IPS-20b (cell line): Measurements from ENCODE around the gene U2AF2.

ENCODE experiments used
- H3K27ac ChIP-seq: one replicate; pipeline ENCODE4 v1.5.1; 2013; ENCODE audit warnings: low read length
- H3K27me3 ChIP-seq: 2 replicates; pipeline ENCODE4 v1.6.1; 2013; ENCODE audit warnings: mild to moderate bottlenecking, low read length, inconsistent platforms; ENCODE audit not compliant: insufficient read depth
- H3K36me3 ChIP-seq: 2 replicates; pipeline ENCODE4 v1.6.1; 2013; ENCODE audit warnings: low read depth, mild to moderate bottlenecking, inconsistent platforms, low read length, moderate library complexity; ENCODE audit not compliant: insufficient read depth
- H3K4me1 ChIP-seq: 2 replicates; pipeline ENCODE4 v1.6.1; 2013; ENCODE audit warnings: mild to moderate bottlenecking, control low read depth, inconsistent platforms, low read length, moderate library complexity; ENCODE audit not compliant: insufficient read depth
- H3K4me3 ChIP-seq: 2 replicates; pipeline ENCODE4 v1.5.1; 2013; ENCODE audit warnings: mild to moderate bottlenecking, low read length, inconsistent platforms
- H3K9ac ChIP-seq: 2 replicates; pipeline ENCODE4 v1.6.1; 2013; ENCODE audit warnings: low read depth, mild to moderate bottlenecking, inconsistent platforms, low read length, moderate library complexity
- H3K9me3 ChIP-seq: 2 replicates; pipeline ENCODE4 v1.6.1; 2013; ENCODE audit warnings: mild to moderate bottlenecking, low read depth, low read length, inconsistent platforms; ENCODE audit not compliant: insufficient read depth

Gene U2AF2

DNA sequence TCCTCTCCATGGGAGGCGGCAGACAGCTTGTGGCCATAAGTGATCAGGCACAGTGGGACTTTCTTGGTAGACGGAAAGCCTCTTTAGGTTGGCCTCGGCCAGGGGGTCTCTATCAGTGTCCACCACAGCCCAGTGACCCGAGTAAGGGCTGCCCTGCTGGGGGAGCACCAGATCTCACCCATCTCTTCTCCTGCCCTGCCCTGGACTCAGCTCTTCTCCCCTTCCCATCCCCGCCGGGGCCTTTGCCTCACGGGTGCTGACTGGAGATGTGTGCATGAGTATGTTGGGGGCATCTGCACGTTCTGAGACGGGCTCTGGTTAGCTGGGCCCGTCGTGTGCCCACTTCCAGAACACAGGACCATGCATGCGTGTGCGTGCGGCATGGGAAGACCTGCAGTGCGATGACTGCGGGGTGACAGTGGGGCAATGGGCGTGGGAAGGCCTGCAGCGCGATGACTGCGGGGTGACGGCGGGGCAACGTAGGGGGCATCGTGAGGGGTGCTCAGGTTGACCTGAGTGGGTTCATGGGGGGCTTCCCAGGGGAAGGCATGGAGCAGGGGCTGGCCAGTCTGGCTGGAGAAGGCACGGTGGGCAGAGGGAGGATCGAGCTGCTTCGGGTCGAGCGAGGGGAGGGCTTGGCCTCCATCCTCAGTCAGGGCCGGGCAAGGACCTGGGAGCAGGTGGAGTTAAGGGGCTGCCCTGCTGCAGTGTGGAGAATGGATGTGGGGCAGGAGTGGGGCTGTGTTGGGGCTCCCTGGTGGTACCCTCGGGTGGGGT is 36.1 kb downstream of the U2AF2 start:
- no peaks in the 10 kb centered on the region for H3K9me3 ChIP-seq
- no peaks in the 10 kb centered on the region for H3K4me1 ChIP-seq
- H3K27me3 ChIP-seq, result no peaks in the 10 kb centered on the region
- peaks cover 54% of the 10 kb centered on the region for H3K36me3 ChIP-seq
- no peak overlapping the region for H3K4me3 ChIP-seq
- H3K9ac ChIP-seq, result no peak overlapping the region
- no peak overlapping the region for H3K27ac ChIP-seq

DNA sequence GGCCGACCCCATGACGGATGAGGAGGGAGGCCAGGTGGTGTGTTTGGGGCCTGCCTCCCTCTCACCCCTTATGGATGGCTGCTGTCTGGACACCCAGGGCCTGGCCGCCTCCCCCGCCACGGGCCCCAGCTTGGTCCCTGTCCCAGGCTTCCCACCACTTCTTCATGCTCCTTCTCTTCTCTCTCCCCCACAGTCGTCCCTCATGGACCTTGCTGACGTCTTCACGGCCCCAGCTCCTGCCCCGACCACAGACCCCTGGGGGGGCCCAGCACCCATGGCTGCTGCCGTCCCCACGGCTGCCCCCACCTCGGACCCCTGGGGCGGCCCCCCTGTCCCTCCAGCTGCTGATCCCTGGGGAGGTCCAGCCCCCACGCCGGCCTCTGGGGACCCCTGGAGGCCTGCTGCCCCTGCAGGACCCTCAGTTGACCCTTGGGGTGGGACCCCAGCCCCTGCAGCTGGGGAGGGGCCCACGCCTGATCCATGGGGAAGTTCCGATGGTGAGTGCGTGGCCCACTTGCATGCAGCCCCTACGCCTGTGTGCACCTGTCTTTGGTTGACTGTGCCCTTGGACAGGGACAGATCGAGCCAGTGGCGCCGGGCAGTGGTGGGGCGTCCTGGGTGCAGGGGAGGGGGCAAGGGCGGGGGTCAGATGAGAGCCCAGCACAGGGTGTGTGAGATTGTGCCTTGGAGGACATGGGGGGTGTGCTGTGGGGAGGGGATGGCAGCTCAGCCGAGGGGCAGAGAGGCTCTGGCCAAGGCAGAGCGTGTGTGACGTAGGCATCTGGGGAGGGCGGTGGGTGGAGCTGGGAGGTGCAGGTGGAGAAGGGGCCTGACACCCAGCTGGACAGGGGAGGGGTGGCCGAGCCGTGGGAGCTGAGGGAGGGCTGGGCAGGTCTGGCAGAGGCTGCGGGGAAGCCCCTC is 37.0 kb downstream of the U2AF2 start:
- Histone ChIP-seq H3K4me1 (no peaks in the 10 kb centered on the region), H3K36me3 (peaks cover 61% of the 10 kb centered on the region), H3K9ac (no peak overlapping the region), H3K27ac (no peak overlapping the region), H3K27me3 (no peaks in the 10 kb centered on the region), H3K9me3 (no peaks in the 10 kb centered on the region), H3K4me3 (no peak overlapping the region)

DNA sequence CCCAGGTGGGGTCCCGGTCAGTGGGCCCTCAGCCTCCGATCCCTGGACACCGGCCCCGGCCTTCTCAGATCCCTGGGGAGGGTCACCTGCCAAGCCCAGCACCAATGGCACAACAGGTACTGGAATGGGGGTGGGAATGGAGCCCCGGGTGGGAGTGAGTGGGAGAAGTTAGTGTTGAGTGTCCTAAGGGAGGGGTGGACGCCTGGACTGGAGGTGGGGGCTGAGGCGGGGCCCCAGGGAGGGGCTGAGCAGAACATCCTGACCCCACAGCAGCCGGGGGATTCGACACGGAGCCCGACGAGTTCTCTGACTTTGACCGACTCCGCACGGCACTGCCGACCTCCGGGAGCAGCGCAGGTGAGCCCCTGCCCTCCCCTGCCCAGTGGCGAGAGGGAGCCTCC is 37.8 kb downstream of the U2AF2 start:
- H3K4me3 ChIP-seq, result no peak overlapping the region
- no peaks in the 10 kb centered on the region for H3K27me3 ChIP-seq
- no peaks in the 10 kb centered on the region for H3K9me3 ChIP-seq
- H3K36me3 ChIP-seq, result peaks cover 68% of the 10 kb centered on the region
- H3K4me1 ChIP-seq, result no peaks in the 10 kb centered on the region
- no peak overlapping the region for H3K27ac ChIP-seq
- H3K9ac ChIP-seq, result no peak overlapping the region

DNA sequence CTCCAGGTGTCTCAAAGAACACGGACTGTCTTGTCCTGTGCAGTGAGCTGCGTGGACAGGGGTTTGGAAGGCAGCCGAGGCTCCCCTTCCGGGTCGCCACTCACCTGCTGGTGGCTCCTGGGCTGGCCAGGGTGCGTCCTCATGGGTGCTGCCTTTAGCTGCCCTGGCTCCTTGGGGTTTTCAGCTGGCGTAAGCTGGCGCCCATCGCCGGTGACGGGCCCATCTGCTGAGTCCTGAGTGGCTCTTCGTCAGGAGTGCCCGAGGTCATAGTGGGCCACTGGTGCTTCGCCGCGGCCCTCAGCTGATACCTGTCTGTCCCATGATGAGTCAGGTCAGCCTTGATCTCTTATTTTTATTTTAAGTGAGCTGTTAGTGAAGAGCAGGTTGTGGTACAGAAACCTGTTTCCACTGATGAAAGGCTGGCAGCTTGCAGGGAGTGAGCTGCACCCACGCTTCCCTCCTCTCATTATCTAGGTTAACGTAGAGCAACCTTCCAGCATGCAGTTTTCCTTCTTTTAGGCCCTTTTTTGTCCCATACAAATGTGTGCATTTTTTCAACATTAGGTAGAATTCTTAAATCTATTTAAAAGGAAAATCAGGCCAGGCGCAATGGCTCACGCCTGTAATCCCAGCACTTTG is 38.6 kb downstream of the U2AF2 start:
- Histone ChIP-seq H3K4me3 (no peak overlapping the region), H3K9me3 (no peaks in the 10 kb centered on the region), H3K36me3 (peaks cover 70% of the 10 kb centered on the region), H3K9ac (no peak overlapping the region), H3K4me1 (no peaks in the 10 kb centered on the region), H3K27ac (no peak overlapping the region), H3K27me3 (no peaks in the 10 kb centered on the region)

DNA sequence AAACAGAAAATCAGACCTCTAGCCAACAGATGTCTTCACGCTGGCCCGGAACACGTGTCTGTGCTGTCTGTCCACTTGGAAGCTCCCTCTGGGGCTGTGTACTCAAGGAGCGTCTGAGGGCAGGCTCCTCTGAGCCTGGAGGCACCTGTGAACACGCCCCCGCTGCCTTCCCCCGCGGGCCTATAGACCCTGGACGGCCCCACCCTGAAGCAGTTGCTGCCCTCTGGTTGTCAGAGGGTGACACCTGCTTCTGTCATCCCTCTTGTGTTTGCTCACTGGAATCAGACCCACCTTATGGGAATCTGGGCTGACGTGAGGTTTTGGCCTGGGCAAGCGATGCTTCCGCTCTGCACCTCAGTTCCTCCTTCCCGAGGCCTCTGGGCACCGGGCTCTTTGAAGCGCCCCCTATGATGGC is 39.4 kb downstream of the U2AF2 start:
- no peaks in the 10 kb centered on the region for H3K4me1 ChIP-seq
- H3K36me3 ChIP-seq, result peaks cover 67% of the 10 kb centered on the region
- no peak overlapping the region for H3K27ac ChIP-seq
- no peaks in the 10 kb centered on the region for H3K9me3 ChIP-seq
- H3K9ac ChIP-seq, result no peak overlapping the region
- H3K4me3 ChIP-seq, result no peak overlapping the region
- H3K27me3 ChIP-seq, result no peaks in the 10 kb centered on the region

DNA sequence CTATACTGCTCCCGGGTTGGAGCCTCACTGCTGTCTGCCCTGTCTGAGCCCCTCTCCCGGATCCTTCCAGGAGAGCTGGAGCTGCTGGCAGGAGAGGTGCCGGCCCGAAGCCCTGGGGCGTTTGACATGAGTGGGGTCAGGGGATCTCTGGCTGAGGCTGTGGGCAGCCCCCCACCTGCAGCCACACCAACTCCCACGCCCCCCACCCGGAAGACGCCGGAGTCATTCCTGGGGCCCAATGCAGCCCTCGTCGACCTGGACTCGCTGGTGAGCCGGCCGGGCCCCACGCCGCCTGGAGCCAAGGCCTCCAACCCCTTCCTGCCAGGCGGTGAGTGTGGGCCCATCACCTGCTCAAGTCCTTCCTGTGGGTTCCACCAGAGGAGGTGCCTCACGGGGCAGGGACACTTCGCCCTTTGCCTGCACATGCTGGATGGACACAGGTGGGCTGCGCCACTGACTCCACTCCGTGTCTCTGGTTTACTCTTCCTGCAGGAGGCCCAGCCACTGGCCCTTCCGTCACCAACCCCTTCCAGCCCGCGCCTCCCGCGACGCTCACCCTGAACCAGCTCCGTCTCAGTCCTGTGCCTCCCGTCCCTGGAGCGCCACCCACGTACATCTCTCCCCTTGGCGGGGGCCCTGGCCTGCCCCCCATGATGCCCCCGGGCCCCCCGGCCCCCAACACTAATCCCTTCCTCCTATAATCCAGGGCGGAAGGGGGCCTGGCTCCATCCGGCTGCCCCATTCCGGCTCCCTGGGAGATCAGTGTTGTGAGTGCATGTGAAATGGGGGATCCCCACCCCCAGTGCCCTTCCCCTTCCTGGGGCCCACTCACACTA is 40.0 kb downstream of the U2AF2 start:
- Histone ChIP-seq H3K36me3 (peaks cover 62% of the 10 kb centered on the region), H3K4me1 (no peaks in the 10 kb centered on the region), H3K27ac (no peak overlapping the region), H3K9me3 (no peaks in the 10 kb centered on the region), H3K9ac (no peak overlapping the region), H3K4me3 (no peak overlapping the region), H3K27me3 (no peaks in the 10 kb centered on the region)

DNA sequence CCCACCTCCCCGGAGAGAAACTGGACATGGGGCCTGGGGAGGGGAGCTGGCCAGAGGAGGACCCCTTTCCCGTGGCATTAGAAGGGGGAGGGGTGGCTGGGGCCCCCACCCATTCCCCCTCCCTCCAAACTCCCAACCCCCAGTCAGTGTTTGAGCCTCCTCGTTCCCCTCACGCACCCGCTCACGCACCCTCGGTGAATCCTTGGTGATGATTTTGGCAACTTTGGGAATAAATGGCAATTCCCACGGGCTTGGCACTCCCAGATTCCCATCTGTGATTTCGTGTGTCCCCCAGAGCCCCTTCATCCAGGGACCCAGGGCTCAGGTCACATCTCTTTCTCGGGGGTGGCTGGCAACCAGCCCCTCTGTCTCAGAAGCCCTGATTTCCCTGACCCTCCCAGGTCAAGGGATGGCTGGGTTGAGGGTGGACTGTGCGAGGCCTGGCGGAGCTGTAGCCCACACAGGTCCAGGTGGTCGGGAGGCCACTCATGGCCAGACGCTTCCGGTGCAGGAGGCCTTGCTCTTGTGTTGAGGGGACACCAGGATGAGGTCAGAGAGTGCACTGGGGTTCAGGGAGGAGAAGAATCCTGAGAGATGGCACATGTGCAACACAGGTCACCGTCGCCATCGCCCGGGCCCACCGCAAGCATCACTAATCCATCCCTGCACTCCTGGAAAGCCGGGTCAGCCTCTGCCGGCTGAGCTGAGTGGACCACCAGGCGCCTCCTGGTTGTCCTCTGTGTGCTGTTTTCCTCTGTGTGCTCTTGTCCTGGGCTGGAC is 40.9 kb downstream of the U2AF2 start:
- Histone ChIP-seq H3K36me3 (peaks cover 54% of the 10 kb centered on the region), H3K9me3 (no peaks in the 10 kb centered on the region), H3K27me3 (no peaks in the 10 kb centered on the region), H3K4me1 (no peaks in the 10 kb centered on the region), H3K9ac (no peak overlapping the region), H3K27ac (no peak overlapping the region), H3K4me3 (no peak overlapping the region)

DNA sequence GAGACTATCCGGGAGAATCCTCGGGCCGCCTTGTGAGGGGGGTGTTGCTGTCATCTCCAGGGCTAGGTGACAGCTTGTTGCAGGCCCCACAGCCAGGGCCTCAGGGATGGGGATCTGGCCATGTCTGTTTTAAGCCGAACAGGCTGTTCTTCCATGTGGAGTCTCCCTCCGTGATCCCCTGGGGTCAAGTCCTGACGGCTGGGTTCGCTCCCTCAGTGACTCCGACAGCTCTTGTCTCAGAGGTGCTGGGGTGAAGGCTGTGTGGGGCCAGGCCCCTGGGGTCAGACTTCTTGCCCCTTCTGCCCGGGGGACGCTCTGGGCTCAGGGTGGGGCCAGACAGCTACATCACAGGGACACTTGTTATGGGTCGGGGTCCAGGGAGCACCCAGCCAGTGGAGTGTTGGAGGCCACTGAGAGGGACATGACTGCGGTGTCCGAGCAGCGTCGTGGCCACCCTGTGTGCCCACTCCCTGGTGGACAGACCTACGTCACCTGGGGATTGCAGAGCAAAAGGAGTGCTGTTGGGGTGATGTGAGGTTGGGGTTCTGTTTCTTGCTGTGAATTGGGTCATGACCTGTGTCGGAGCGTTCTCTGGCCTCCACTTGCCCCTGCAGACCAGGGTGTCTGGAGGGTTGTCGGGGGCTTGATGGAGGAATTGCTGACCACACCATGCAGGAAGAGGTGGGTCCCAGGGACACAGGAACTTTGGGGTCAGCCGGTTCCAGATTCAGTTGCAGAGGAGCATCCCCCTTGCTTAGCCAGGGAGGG is 41.6 kb downstream of the U2AF2 start:
- H3K9me3 ChIP-seq, result no peaks in the 10 kb centered on the region
- H3K9ac ChIP-seq, result no peak overlapping the region
- H3K27ac ChIP-seq, result no peak overlapping the region
- H3K27me3 ChIP-seq, result no peaks in the 10 kb centered on the region
- H3K4me3 ChIP-seq, result no peak overlapping the region
- peaks cover 52% of the 10 kb centered on the region for H3K36me3 ChIP-seq
- no peaks in the 10 kb centered on the region for H3K4me1 ChIP-seq

DNA sequence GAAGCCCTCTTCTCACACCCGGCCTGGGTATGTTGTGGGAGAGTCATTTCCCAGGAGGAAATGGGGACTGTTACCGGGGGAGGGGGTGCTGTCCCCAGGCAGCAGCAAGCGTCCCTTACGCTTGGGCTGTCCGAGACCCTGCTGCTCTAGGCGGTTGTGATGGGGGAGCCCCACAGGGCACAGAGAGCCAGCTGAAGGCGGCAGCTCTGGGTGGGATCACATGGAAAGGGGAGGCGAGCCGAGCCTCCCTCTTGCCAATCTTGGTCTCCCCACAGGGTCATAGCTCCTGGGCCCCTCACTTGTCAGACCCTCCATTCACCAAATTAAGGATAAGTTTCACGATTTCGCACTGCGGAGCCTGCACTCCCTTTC is 42.2 kb downstream of the U2AF2 start:
- Histone ChIP-seq H3K4me1 (no peaks in the 10 kb centered on the region), H3K4me3 (no peak overlapping the region), H3K36me3 (peaks cover 52% of the 10 kb centered on the region), H3K27me3 (no peaks in the 10 kb centered on the region), H3K9ac (no peak overlapping the region), H3K9me3 (no peaks in the 10 kb centered on the region), H3K27ac (no peak overlapping the region)

DNA sequence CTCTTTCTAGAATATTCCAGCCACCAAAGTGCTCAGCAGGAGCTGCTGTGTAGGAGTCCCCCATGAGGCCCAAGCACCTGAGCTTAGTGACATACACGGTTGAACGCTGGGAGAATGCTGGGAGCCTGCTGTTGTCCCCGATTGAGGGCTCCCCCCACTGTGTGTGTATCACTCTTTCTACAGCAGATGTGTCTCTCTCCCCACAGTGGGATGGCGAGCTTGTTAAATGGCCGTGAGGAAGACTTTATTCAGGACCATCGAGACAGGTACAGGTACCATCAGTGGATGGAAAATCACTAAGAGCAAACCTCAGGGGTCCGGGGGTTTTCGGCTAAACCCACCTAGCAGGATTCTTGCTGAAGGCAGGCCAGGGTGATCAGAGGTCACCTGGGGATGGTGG is 42.9 kb downstream of the U2AF2 start:
- Histone ChIP-seq H3K27ac (no peak overlapping the region), H3K4me1 (no peaks in the 10 kb centered on the region), H3K27me3 (no peaks in the 10 kb centered on the region), H3K9ac (no peak overlapping the region), H3K4me3 (no peak overlapping the region), H3K9me3 (peaks cover 5% of the 10 kb centered on the region; the same call in 1 of the 2 replicates), H3K36me3 (peaks cover 52% of the 10 kb centered on the region)
